HT1080 (cell line): ENCODE measurements around the gene QRICH1. TPM values are rescaled to one million over a fixed set of nuclear protein-coding genes. Genes with fewer than 3 reads are reported as not detected.

ENCODE experiments used
- DNase-seq: peaks from one replicate; pipeline ENCODE4 v3.0.0-alpha.2; 2015; ENCODE audit warnings: low read depth
- total RNA-seq: library from RNA; depleted of rRNA; stranded (reverse); fragments of >200 nt; shearing (Covaris generic); gene quantifications from 2 replicates; pipeline ENCODE4 v1.2.3, GENCODE V29; 2014

Gene QRICH1
- total RNA-seq, 1 experiment from 2014 or later, result 100 TPM

- no peak for DNase-seq
These were observed 26.2 kb upstream of the QRICH1 start for GRCh38 chr3:49120096-49120437.

- peak; percentile 48 for DNase-seq
These were observed 25.6 kb upstream of the QRICH1 start for GRCh38 chr3:49119439-49119838.

GRCh38 chr3:49119036-49119435, 25.2 kb upstream of the QRICH1 start:
- no peak for DNase-seq

GRCh38 chr3:49112262-49112661, 18.4 kb upstream of the QRICH1 start:
- DNase-seq, result no peak

GRCh38 chr3:49111347-49111746, 17.5 kb upstream of the QRICH1 start:
- DNase-seq, result no peak

- DNase-seq, result no peak
These were observed 16.9 kb upstream of the QRICH1 start for GRCh38 chr3:49110780-49111179.

- DNase-seq, result no peak
These were observed 14.5 kb upstream of the QRICH1 start for GRCh38 chr3:49108346-49108745.

GRCh38 chr3:49104427-49105291, 10.8 kb upstream of the QRICH1 start, which contains the start of gene QARS1:
Gene QARS1, minus strand, starts transcription at chr3:49104757. Its CDS starts 24 bp downstream, at chr3:49104733.
- DNase-seq, result peak; percentile 92

GRCh38 chr3:49104052-49104426, 10.2 kb upstream of the QRICH1 start:
- no peak for DNase-seq

GRCh38 chr3:49100046-49100615, 6.3 kb upstream of the QRICH1 start:
- DNase-seq, result no peak

- no peak for DNase-seq
These were observed 5.2 kb upstream of the QRICH1 start for GRCh38 chr3:49098910-49099630.

GRCh38 chr3:49098429-49098828, 4.6 kb upstream of the QRICH1 start:
- DNase-seq, result peak; percentile 37

- peak; percentile 84 for DNase-seq
These were observed 676 bp downstream of the QRICH1 start for GRCh38 chr3:49092938-49093852.

GRCh38 chr3:49081429-49081828, 12.4 kb downstream of the QRICH1 start:
- no peak for DNase-seq

- DNase-seq, result no peak
These were observed 14.6 kb downstream of the QRICH1 start for GRCh38 chr3:49079270-49079669.

- DNase-seq, result no peak
These were observed 17.2 kb downstream of the QRICH1 start for GRCh38 chr3:49076646-49077045.

GRCh38 chr3:49076116-49076515, 17.8 kb downstream of the QRICH1 start:
- no peak for DNase-seq

GRCh38 chr3:49058011-49058410, 35.9 kb downstream of the QRICH1 start:
- no peak for DNase-seq

GRCh38 chr3:49057268-49057667, 36.6 kb downstream of the QRICH1 start:
- DNase-seq, result no peak

- no peak for DNase-seq
These were observed 39.5 kb downstream of the QRICH1 start for GRCh38 chr3:49054344-49054862.

GRCh38 chr3:49053543-49053942, 40.3 kb downstream of the QRICH1 start:
- no peak for DNase-seq
